Activated CD4-positive, CD25-positive, alpha-beta regulatory T cell treated with anti-CD3 and anti-CD28 coated beads, Interleukin-2, amount 50 U/mL, for 72 hours (primary cell): ENCODE results near the gene APOBEC3A.
"Not testable (repeated sequence)": the region's sequence is repeated elsewhere in the genome, so short reads cannot be mapped to it uniquely, and the experiment has no call there.

ENCODE experiments used
- DNase-seq: peaks from one replicate; pipeline ENCODE4 v3.0.0; 2021

The APOBEC3A gene

DNA sequence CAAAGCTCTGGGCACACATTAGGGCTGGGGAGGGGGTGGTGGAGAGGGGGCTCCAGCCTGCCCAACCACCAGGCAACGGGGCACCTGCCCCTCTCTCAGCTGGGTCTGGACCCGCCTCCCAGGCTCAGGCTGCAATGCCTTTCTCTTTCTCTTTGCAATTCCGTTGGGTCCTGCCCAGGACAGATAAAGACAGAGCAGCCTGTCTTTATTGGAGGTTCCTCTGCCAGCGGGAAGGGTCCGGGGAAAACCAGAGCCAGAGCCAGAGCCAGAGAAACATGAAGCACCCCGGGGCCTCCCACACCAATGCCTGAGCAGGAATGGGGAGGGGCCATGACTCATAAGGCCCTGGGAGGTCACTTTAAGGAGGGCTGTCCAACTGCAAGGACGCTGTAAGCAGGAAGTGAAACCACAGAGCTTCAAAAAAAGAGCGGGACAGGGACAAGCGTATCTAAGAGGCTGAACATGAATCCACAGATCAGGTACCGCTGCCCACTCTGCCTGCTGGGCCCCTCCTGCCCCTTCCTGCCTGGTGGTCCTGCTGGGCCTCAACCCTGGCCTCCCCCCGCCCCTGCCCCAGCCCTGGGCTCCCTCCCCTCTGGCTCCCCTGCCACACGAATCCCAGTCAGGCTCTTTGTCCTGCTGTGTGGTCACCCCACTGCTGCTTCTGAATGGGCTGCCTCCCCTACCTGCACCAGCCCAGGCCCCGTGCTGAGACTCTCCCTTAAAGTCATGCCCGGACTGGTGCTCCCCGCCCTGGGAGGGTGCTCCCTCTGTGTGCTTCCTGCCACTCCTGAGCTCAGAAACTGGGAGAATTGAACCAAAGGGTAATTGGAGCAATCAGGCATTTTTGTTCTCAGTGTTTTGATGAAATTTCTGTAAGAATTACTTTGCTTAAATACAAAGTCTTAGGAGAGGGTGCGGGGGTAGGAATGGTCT, 24.9 kb downstream of the APOBEC3A start, which contains the start of gene APOBEC3B:
Gene APOBEC3B, plus strand, starts transcription at position 356 of the 936 bp plus-strand sequence. Its CDS starts 107 bp downstream, at position 463.
- peak; percentile 68 for DNase-seq

DNA sequence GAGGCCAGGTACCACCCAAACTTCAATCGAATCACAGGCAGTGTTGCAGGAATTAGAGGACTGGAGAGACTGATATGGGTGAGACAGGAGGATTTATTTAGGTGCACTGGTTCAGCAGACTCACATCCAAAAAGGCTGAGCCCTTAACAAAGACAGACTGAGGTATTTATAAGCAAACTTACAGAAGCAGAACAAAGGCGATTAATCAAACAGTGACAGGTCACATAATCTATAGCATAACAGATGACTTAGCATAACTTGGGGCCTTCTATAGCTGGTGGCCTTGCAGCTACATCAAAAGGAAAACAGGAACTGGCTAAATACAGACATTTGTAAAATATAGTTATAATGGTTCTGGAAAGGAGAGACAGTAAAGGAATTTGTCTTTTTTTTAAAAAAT, 26.8 kb downstream of the APOBEC3A start:
- no peak for DNase-seq

DNA sequence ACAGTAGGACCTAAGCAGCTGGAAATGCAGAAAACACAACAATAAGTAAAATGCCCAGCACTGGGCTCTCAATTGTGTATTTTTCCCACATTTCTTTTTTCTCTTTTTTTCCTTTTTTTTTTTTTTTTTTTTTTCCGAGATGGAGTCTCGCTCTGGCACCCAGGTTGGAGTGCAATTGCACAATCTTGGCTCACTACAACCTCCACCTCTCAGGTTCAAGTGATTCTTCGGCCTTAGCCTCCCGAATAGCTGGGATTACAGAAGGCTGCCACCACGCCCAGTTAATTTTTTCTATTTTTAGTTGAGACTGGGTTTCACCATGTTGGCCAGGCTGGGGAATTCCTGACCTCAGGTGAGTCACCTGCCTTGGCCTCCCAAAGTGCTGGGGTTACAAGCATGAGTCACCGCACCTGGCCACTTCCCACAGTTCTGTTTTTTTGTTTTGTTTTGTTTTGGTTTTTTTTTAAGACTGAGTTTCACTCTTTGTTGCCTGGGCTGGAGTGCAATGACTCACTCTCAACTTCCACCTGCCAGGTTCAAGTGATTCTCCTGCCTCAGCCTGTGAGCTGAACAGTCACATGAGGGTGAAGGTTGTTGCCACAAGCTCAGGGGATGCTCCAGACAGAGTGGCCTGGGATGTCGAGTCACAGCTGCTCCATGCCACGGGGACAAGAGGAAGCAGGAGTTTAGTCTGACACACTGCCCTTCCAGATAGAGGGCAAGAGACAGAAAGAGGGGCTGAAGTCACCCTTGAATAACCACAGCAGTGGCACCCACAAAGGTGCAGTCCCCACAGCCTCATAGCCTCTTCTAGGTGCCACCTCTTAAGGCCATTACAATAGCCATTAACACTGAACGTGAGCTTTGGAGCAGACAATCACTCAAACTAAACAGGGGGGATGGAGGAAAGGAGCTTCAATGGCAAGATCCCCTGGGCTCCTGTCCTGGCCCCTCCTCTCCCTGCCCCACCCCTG, 27.7 kb downstream of the APOBEC3A start:
- peak; percentile 78 for DNase-seq

DNA sequence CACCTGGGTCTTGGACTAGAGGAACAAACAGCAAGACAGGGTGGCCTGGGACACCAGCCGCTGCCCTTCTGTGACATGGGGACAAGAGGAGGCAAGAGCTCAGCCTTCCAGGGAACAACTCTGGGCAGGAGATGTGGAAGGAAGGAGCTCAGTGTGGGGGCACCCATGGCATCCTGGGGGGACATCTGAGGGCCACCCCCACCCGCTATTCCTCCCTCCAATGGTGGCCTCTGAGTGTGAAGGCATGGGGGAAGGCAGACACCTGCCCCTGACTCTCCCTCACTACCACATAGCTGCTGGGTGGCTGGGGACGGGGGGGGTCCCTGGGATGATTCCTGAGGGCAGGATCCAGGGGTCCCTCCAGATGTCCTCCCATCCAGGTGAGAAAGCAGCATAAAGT, 29.2 kb downstream of the APOBEC3A start:
- no peak for DNase-seq

DNA sequence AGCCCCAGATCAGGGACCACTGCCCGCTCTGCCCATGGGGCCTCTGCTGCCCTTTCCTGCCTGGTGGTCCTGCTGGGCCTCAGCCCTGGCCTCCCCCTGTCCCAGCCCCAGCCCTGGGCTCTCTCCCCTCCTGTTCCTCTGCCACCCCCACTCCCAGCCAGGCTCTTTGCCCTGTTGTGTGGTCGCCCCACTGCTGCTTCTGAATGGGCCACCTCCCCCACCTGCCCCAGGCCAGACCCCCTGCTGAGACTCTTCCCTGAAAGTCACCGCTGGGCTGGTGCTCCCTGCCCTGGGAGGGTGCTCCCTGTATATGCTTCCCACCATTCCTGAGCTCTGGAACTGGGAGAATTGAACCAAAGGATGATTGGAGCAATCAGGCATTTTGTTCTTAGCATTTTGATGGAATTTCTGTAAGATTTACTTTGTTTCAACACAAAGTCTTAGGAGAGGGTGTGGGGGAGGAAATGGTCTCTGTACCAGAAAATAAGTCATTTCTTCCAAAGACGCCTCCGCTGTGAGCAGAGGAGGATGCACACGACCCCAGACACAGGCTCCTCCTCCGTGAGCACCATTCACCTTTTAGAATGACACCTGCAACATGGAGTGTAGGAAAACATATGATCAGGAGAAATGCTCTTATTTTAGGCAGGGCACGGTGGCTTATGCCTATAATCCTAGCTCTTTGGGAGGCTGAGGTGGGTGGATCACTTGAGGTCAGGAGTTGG, 29.9 kb downstream of the APOBEC3A start:
- no peak for DNase-seq

DNA sequence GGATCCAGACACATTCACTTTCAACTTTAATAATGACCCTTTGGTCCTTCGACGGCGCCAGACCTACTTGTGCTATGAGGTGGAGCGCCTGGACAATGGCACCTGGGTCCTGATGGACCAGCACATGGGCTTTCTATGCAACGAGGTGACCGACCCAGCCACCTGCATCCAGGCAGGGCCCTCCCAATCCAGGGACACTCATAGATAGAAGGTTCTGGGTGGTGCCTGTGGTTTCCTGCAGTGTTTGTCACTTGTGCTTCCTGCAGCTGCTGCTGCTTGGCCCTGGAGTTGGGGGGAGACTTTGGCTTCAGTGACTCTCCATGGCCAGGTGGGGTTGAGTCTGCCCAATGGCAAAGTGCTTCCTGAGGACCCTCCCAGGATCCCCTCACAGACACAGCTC, 32.1 kb downstream of the APOBEC3A start:
- no peak for DNase-seq

DNA sequence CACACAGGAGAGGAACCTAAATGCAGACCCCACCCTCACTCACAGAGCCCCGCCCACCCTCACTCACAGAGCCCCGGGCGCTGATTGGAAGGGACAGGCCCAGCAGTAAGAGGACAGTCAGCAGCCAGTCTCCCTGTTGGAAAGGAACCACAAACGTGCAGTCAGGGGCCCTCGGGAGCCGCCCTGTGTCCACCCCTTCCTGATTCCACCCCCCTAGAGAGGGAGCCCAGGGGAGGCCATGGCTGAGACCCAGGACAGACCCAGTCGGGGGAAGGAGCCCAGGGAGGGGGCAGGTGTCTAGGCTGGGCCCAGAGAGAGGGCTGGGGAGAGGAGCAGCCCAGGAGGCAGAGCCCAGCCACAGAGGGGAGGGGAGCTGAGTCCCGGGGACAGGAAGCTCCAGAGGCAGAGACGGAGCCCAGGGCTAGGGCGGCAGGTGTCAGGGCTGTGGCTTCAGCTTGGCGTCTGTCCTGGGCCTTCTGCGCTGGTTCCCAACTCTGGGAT, 35.5 kb downstream of the APOBEC3A start:
- not testable (repeated sequence) for DNase-seq

DNA sequence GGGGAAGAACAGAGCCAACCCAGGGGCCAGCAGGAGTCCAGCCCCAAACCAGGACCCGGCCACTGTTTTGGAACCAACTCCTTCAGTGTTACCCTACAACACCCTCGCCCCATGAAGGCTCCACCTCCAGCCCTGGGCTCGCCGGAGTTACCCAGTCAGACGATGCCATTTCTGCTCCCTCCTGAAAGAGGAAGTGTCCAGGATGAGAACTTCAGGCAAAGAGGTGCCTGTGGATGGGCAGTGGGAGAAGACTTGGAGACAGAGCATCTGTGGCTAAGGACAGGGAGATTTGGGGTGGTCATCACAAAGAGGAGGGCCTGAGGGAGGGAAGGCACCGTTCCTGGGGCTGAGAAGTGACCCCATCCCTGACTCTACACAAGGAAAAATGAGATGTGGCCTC, 38.7 kb downstream of the APOBEC3A start:
- no peak for DNase-seq

DNA sequence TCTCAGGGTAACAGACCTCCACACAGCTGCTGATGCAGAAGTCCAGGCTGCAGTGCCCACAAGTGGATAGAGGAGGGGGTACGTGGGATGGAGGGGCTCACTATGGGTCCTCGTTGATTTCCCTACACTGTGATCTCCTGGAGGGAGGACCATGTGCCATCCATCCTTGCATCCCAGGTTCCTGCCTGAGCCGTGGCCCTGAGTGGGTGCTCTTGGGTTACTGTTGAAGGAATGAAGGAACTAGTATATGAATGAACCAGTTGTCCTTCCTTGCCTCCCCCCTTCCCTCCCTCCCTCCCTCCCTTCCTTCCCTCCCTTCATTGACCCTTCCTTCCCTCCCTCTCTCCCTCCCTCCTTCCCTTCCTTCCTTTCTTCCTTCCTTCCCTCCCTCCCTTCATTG, 40.1 kb downstream of the APOBEC3A start:
- DNase-seq = no peak

DNA sequence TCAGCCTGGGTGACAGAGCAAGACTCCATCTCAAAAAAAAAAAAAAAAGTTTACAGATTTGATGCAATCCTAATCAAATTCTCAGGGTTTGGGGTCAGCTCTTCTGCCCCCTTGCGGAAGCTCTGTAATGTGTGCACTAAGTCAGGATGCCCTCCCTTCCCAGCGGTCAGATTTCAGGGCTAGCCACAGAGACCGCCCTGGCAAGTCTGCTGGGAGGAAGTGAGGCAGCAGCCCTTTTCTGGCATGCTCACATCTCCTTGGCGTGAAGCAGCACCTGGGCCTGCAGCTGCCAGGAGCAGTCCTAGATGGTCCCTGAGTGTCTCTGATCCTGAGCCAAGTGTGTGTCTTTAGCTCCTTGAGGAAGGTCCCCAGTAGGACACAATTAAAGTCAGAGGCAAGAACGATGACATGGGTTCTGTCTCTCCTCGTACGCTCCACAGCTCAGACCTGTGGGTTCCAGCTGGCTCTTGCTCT, 45.8 kb downstream of the APOBEC3A start:
- DNase-seq = peak; percentile 68

DNA sequence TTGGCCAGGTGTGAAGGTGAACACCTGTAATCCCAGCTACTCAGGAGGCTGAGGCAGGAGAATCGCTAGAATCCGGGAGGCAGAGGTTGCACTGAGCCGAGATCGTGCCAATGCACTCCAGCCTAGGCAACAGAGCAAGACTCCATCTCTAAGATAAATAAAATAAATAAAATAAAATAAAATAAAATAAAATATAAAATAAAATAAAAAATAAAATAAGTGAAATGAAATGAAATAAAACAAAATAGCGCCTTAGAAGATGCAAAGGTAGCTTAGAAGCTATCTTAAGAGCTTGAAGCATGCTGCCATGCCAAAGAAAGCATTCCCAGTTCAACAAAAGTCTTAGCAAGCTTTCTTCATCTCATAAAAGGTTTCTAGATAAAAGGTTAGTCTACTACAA, 49.8 kb downstream of the APOBEC3A start:
- no peak for DNase-seq

DNA sequence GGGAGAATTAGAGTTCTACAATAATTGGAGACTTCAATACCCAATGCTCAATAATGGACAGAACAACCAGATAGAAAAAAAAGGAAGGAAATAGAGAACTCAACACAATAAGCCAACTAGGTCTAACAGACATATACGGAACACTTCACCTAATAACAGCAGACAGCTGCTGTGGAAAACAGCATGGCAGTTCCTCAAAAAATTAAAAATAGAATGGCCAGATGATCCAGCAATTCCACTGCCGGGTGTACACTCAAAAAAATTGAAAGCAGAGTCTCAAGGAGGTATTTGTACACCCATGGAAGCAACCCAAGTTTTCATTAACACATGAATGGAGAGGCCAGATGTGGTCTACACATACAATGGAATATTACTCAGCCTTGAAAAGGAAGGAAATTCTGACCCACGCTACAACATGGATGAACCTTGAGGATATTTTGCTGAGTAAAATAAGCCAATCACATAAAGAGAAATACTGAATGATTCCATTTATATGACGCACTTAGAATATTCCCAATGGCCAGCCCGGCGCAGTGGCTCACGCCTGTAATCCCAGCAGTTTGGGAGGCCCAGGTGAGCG, 51.0 kb downstream of the APOBEC3A start:
- not testable (repeated sequence) for DNase-seq

DNA sequence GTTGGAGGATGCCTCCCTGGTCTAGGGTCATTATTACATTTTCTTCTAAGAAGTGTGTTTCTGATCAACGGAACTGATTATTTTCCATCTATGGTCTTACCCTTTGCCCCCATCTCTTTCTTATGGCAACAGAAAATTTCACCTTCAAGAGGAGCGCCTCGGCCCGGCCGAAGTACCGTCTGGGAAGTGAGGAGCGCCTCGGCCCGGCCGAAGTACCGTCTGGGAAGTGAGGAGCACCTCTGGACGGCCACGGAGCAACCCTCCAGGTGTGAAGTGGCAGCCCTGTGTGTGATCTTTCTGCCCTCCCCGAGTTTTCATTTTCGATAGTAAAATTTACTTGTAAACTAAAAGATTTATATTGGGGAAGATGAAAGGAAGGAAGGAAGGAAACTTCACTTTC, 53.5 kb downstream of the APOBEC3A start:
- DNase-seq = no peak
